C4-2B (cell line): ENCODE results near the gene PPRC1.
"Not testable (repeated sequence)": the region's sequence is repeated elsewhere in the genome, so short reads cannot be mapped to it uniquely, and the experiment has no call there.

Experiments used
- H3K27ac ChIP-seq: fragments of 450-650 bp; 2 replicates; pipeline ENCODE4 v1.5.1; 2017
- CTCF ChIP-seq: fragments of 450-650 bp; conservative IDR thresholded peaks from 2 replicates; pipeline ENCODE4 v1.5.1; 2017; ENCODE audit warnings: mild to moderate bottlenecking
- ZFX ChIP-seq: fragments of 450-650 bp; IDR thresholded peaks from 2 replicates; pipeline ENCODE4 v1.6.1; 2017

PPRC1 gene

GRCh38 chr10:102170602-102171001 lies 37.8 kb downstream of the PPRC1 start:
- H3K27ac ChIP-seq = no peak overlapping the region
- TF ChIP-seq ZFX = no peak
- no peak for TF ChIP-seq CTCF

DNA sequence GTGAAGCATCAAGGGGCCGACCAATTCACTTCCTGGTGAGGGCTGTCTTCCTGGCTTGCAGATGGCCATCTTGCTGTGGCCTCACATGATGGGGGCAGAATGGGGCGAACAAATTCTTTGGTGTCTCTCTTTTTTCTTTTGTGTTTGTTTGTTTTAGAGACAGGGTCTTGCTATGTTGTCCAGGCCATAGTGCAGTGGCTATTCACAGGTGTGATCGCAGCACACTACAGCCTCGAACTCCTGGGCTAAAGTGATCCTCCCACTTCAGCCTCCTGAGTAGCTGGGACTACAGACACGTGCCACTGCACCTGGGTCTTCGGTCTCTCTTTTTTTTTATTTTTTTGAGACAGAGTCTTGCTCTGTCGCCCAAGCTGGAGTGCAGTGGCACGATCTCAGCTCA lies 39.4 kb downstream of the PPRC1 start:
- H3K27ac ChIP-seq = no peak overlapping the region
- no peak for TF ChIP-seq CTCF
- no peak for TF ChIP-seq ZFX

DNA sequence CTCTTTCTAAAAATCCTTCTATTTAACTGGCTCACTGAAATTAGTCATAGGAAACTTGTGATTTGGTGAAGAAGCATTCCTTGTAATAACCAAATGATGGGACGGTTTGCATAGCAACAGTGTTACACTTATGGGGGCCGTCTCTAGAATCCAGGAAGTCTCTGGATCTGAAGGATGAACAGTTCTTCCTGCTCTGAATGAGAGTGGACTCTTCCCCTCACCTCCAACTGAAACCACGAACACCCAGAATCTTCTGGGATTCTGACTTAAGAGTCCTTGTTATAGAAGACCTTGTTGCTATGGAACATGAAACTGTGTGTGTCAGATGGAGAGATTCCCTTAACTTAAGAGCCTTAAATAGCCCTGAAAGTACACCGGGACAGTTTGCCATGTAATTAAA lies 42.6 kb downstream of the PPRC1 start:
- TF ChIP-seq CTCF = no peak
- no peak for TF ChIP-seq ZFX
- H3K27ac ChIP-seq = no peak overlapping the region

DNA sequence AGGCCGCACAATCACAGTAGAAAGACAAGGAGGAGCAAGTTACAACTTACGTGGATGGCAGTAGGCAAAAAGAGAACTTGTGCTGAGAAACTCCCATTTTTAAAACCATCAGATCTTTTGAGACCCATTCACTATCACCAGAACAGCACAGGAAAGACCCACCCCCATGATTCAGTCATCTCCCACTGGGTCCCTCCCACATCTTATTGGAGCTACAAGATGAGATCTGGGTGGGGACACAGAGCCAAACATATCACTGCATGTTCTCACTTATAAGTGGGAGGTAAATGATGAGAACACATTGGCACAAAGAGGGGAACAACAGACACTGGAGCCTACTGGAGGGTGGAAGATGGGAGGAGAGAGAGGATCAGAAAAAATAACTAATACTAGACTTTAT lies 51.8 kb downstream of the PPRC1 start:
- H3K27ac ChIP-seq = no peak overlapping the region
- no peak for TF ChIP-seq ZFX

DNA sequence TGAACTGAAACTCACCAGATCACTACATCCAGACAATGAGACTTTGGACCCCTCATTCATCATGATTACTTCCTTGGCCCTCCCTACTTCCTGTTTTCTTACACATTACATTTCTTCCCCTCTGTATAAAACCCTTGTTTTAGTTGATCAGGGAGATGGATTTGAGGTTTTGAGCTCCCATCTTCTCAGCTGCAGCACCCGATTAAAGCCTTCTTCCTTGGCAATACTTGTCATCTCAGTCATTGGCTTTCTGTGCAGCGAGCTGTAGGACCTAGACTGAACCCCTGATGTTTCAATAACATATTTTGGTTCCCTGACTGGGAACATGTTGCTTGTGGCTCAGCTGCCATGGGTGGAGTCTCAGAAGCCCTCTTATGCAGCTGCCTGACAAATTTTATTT lies 52.4 kb downstream of the PPRC1 start:
- no peak overlapping the region for H3K27ac ChIP-seq
- TF ChIP-seq ZFX (no peak), CTCF (no peak)

DNA sequence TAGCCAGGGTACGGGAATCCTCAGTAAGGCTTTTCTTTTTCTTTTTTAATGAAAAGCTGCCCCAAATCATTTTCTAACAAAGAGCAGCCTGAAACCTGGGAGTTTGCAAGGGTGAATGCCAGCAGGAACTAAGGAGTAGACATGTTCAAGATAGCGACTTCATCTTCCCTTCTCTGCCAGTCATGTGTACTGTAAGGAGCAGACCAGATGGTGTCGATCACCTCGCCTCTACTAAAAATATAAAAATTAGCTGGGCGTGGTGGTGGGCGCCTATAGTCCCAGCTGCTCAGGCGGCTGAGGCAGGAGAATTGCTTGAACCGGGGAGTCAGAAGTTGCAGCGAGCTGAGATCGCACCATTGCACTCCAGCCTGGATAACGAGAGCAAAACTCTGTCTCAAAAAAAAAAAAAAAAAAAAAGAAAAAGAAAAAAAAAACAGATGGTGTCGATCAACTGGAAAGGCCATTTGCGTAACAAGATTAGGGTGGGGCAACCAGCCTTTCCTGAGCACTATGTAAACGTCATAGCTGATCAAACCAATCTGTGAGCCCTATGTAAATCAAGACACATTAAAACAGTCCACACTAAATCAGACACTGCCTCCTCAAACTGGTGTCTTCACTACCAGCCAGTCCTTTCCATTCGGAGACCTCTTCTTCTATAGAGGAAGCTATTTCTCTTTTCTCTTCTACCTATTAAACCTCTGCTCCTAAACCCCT lies 53.1 kb downstream of the PPRC1 start:
- H3K27ac ChIP-seq = no peak overlapping the region
- TF ChIP-seq CTCF = no peak
- TF ChIP-seq ZFX = no peak

DNA sequence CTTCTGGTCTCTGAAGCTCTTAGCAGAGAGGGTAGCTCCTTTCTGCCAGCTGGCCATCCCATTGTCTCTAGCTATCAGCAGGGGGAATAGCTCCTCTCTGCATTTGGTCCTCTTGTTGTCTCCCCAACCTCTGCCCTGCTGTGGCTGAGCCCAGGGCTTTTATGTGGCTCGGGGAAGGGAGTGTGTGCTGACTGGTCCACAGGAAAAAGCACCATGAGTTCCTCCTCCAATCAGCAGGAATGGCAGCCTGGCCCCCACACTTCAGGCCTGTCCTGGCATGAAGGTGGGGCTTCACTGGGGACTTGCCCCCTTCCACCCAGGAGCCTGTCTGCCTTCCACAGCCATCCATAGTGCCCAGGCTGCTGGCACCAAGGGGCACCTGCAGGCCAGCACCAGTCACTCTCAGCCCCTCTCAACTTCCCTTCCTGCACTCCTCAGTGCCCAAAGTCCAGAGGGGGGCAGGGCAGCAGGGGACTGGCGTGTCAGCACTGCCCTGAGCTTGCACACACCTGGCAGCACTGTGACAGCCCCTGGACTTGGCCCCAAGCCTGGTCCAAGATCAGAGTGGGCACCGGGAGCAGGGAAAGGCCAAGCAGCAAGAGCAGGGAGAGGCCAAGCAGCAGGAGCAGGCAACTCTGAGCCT lies 55.6 kb downstream of the PPRC1 start:
- H3K27ac ChIP-seq = no peak overlapping the region
- no peak for TF ChIP-seq CTCF
- TF ChIP-seq ZFX = no peak

- H3K27ac ChIP-seq = not testable (repeated sequence)
Observed at GRCh38 chr10:102188941-102189898, 56.4 kb downstream of the PPRC1 start.
